Stimulated activated CD8-positive, alpha-beta memory T cell treated with anti-CD3 and anti-CD28 coated beads, Interleukin-12 subunit alpha, Interleukin-12 subunit beta, amount 100 ng/mL, for 1 hour (primary cell): ENCODE measurements around the gene EIF2S2.
"Not testable (repeated sequence)": the region's sequence is repeated elsewhere in the genome, so short reads cannot be mapped to it uniquely, and the experiment has no call there.

Experiments used
- DNase-seq: peaks from one replicate; pipeline ENCODE4 v3.0.0-alpha.2; 2020; ENCODE audit warnings: low read depth

EIF2S2 gene

DNA sequence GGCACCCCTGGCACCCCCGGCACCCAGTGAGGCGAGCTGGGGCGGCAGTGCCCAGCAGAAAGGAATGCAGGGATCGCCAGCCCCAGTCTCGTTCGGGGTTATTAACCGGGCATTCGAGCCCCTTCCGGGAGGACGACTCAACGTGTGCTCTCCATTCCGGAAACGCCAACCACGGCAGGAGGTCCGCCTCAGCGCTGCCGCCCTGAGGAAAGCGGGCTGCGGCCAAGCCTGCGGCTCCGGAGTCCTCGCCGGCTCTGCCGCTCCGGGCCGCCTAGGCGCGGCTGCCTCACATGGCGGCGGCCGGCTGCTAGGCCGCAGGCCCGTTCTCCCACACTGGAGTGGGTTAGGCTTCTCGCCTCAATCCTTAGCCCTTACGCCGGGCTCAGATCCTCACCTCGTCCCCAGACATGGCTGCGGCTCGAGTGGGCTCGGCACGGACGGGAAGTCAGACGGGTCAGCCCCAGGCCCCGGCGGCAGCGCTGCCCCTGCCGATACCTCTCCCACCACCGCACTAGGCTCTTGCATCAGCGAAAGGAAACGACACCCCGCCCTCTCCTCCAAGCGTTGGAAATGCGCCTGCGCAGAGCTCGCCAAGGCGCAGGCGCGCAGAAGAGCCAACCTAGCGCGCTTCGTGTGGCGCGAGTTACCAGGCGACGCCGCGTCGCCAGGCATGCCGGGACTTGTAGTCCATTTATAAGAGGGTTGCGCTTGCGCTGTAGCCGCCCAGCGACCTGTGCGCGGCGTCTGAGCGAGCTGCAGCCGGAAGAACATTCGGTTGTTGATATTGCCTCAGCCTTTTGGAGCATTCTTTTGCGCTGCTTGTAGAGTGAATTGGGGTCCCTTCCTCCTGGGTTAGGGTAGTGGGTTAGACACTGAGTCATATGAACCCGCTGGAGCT lies at the start of gene EIF2S2:
EIF2S2 (minus strand) TSS at position 542 of the 898 bp plus-strand sequence; CDS start at position 409, 133 bp downstream.
- DNase-seq = peak; percentile 89

DNA sequence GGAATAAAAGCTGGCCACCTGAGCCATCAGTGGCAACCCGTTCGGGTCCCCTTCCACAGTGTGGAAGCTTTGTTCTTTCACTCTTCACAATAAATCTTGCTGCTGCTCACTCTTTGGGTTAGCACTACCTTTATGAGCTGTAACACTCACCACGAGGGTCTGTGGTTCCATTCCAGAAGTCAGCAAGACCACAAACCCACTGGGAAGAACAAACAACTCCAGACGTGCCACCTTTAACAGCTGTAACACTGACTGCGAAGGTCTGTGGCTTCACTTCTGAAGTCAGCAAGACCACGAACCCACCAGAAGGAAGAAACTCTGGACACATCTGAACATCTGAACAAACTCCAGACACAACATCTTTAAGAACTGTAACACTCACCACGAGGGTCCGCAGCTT lies 45.7 kb upstream of the EIF2S2 start:
- not testable (repeated sequence) for DNase-seq

DNA sequence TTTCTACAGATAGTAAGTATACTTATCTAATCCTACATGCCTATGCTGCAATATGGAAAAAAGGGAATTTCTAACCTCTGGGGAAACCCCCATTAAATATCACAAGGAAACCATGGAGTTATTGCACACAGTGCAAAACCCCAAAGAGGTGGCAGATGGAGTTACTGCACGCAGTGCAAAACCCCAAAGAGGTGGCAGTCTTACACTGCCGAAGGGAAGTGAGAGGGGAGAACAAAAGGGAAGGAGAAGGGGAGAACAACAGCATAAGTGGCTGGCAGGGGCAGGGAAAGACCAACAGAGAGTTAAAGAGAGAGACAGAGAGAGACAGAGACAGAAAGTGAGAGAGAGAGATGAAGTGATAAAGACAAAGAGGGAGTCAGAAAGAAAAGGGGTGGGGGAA lies 43.8 kb upstream of the EIF2S2 start:
- DNase-seq = no peak

DNA sequence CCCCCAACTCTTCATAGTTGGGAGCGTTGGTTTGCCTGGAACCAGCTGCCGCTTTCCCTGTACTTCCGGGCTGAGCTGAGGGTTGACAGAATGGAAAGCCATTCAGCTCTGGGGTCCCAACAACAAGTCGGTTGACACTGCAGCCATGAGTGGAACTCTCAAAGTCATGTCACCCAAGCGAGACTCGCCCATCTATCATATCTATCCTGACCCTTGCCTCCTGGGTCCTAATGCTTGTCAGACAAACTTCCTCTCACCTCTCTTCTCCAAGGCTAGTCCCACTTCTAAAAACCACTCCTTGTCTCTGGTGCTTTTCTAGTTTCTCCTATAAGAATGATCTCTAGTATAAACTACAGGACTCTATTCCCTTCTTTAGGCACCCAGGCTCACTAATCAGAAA lies 41.1 kb upstream of the EIF2S2 start:
- not testable (repeated sequence) for DNase-seq

- DNase-seq = not testable (repeated sequence)
These were observed 40.0 kb upstream of the EIF2S2 start for GRCh38 chr20:34152073-34152472.

GRCh38 chr20:34150306-34151000 lies 38.4 kb upstream of the EIF2S2 start:
- no peak for DNase-seq

DNA sequence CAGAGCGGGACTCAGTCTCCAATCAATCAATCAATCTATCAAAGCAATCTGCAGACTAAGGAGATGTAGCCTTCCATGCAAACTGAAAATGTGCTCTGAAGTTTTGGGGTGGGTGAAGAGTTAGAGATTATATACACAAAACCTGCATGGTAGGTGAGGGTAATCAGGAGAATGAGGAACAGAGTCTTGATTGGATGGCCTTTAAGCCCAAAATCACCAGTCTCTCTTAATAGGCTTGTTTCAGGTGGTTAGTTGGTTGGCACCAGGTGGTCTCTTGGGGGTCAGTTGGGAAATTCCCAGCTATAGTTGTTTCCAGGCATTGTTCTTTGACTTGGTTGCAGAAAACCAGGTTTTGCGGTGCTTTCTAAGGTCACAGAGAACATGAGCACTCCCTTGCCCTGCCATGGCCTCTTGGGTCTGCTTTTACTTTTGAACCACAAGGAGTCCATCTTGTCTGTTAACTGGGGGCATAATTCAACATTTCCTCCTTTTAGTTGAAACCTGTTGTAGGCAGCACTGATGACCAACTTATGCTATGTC lies 33.3 kb upstream of the EIF2S2 start:
- no peak for DNase-seq

DNA sequence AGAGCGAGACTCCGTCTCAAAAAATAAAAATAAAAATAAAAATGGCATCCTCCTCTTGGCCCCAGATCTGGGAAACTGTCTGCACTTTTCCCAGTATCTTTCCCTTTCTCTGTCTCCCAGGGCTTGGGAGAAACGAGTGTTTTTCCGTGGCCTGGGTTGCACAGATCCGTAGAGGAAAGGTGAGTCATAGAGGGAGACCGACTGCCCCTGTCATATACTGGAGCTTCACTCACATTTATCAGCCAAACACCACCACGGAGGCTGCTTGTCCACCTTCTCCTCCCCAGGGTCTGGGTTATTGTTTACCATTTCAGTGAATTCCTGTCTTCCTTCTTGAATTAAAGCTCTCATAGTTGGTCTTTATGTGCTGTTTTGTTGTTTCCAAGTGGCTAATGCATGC lies 31.9 kb upstream of the EIF2S2 start:
- no peak for DNase-seq

DNA sequence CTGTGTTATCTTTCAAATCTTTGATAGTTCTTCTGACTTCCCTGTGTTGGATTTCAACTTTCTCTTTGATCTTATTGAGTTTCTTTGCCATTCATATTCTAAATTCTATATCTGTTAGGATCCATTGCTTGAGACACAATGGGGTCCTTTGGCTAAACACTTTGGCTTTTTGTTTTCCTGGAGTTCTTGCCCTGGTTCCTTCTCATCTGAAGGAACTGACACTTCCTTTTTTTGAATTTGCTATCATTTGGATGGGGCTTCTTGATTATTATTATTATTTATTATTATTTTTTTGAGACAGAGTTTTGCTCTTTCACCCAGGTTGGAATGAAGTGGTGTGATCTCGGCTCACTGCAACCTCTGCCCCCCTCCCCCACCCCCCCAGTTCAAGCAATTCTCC lies 30.1 kb upstream of the EIF2S2 start:
- no peak for DNase-seq

DNA sequence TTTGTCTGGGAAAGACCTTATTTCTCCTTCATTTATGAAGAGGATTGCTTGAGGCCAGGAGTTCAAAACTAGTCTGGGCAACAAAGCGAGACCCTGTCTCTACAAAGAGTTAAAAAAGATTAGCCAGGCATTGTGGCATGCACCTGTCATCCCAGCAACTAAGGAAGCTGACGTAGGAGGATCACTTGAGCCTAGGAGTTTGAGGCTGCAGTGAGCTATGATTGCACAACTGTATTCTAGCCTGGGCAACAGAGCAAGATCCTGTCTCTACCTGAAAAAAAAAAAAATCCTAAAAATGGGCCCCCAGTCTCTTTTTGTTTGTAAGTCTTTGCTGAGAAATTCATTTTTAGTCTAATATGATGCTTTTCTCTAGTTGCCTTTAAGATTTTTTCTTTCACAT lies 29.2 kb upstream of the EIF2S2 start:
- DNase-seq = no peak

DNA sequence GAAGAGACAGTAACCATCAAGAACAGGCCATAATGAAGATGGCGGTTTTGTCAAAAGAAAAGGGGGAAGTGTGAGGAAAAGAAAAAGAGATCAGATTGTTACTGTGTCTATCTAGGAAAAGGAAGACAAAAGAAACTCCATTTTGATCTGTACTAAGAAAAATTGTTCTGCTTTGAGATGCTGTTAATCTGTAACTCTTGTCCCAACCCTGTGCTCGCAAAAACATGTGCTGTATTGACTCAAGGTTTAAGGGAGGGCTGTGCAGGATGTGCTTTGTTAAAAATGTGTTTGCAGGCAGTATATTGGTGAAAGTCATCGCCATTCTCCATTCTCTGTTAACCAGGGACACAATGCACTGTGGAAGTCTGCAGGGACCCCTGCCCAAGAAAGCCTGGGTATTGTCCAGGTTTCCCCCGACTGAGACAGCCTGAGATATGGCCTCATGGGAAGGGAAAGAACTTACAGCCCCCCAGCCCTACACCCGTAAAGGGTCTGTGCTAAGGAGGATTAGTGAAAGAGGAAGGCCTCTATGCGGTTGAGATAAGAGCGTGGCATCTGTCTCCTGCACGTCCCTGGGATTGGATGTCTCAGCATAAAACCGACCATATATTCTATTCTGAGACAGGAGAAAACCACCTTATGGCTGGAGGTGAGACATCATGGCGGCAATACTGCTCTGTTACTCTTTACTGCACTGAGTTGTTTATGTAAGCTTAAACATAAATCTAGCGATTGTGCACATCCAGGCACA lies 23.7 kb upstream of the EIF2S2 start:
- not testable (repeated sequence) for DNase-seq

DNA sequence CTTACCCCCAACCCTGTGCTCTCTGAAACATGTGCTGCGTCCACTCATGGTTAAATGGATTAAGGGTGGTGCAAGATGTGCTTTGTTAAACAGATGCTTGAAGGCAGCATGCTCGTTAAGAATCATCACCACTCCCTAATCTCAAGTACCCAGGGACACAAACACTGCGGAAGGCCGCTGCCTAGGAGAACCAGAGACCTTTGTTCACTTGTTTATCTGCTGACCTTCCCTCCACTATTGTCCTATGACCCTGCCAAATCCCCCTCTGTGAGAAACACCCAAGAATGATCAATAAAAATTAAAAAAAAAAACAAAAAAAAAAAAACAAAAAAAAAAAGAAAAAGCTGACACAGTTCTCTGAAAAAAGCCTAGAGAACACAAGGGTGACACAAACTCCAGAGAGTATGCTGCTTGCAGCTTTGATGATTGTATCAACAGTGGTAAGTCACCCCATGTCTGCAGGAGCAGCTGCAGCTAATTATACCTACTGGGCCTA lies 21.4 kb upstream of the EIF2S2 start:
- DNase-seq = not testable (repeated sequence)

DNA sequence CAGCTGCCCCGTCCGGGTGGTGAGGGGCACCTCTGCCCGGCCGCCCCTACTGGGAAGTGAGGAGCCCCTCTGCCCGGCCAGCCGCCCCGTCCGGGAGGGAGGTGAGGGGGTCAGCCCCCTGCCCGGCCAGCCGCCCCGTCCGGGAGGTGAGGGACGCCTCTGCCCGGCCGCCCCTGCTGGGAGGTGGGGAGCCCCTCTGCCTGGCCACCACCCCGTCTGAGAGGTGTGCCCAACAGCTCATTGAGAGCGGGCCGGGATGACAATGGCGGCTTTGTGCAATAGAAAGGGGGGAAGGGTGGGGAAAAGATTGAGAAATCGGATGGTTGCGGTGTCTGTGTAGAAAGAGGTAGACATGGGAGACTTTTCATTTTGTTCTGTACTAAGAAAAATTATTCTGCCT lies 20.9 kb upstream of the EIF2S2 start:
- DNase-seq = not testable (repeated sequence)

GRCh38 chr20:34132491-34132890 lies 20.4 kb upstream of the EIF2S2 start:
- DNase-seq = not testable (repeated sequence)

DNA sequence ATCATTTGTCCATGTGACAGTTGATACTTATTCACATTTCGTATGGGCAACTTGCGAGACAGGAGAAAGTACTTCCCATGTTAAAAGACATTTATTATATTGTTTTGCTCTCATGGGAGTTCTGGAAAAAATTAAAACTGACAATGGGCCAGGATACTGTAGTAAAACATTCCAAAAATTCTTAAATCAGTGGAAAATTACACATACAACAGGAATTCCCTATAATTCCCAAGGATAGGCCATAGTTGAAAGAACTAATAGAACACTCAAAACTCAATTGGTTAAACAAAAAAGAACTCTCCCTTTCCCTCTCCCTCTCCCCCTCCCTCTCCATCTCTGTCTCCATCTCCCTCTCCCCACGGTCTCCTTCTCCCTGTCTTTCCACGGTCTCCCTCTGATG lies 19.4 kb upstream of the EIF2S2 start:
- no peak for DNase-seq

DNA sequence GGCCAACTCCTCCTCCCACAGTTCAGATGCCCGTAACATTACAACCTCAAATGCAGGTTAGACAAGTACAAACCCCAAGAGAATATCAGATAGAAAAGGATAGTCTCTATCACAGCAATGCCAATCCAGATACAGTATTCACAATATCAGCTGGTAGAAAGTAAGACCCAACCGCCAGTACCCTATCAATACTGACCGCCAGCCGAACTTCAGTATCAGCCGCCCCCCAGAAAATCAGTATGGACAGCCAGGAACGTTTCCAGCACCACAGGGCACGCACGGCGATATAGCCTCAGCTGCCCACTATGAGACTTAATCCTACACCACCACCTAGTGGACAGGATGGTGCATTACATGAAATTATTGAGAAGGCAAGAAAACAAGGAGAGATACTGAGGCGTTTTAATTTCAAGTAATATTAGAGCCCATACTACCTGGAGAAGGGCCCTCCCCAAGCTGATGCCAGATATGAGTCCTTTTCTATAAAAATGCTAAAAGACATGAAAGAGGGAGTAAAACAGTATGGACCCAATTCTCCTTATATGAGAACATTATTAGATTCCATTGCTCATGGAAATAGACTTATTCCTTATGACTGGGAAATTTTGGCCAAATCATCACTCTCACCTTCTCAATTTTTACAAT lies 17.6 kb upstream of the EIF2S2 start:
- DNase-seq = peak; percentile 24

GRCh38 chr20:34127792-34128191 lies 15.7 kb upstream of the EIF2S2 start:
- no peak for DNase-seq

- no peak for DNase-seq
These were observed 12.6 kb upstream of the EIF2S2 start for GRCh38 chr20:34124469-34125249.

GRCh38 chr20:34123309-34123708 lies 11.3 kb upstream of the EIF2S2 start:
- DNase-seq = no peak

GRCh38 chr20:34122274-34122980 lies 10.4 kb upstream of the EIF2S2 start:
- DNase-seq = no peak
